HepG2 (cell line): Measurements from ENCODE around the gene KDM6B. TPM values are rescaled to one million over a fixed set of nuclear protein-coding genes. Genes with fewer than 3 reads are reported as not detected.

Source experiments
- AHR ChIP-seq: IDR thresholded peaks from 2 replicates; pipeline ENCODE4 v1.6.1; 2018; ENCODE audit warnings: missing genetic modification reagents, missing compliant biosample characterization
- ATF4 ChIP-seq, 2 experiments: fragments of 450-650 bp in 1 of 2; sonication (generic) in 1 of 2; formaldehyde crosslinking; IDR thresholded peaks; 2 replicates each; pipeline versions ENCODE4 v1.5.0 to v1.8.0; 2020 to 2022; ENCODE audit warnings: mild to moderate bottlenecking in 1 of 2, missing genetic modification reagents in 1 of 2
- DNMT3B ChIP-seq: conservative IDR thresholded peaks from 2 replicates; pipeline ENCODE4 v1.6.1; 2016; ENCODE audit warnings: missing biosample characterization, control low read depth
- HNF1A ChIP-seq, 2 experiments: sonication (generic) in 1 of 2; formaldehyde crosslinking in 1 of 2; IDR thresholded peaks; 2 replicates each; pipeline versions ENCODE4 v1.4.0 to v1.6.1; 2016 to 2020; ENCODE audit warnings: borderline replicate concordance in 1 of 2, low read depth in 1 of 2, mild to moderate bottlenecking in 1 of 2, missing genetic modification reagents in 1 of 2
- ISX ChIP-seq: sonication (generic); formaldehyde crosslinking; conservative IDR thresholded peaks from 2 replicates; pipeline ENCODE4 v1.5.0; 2020; ENCODE audit warnings: missing genetic modification reagents
- PAXIP1 ChIP-seq: sonication (generic); formaldehyde crosslinking; conservative IDR thresholded peaks from 2 replicates; pipeline ENCODE4 v1.4.0; 2020; ENCODE audit warnings: mild to moderate bottlenecking, missing genetic modification reagents, moderate library complexity
- PBX3 ChIP-seq: sonication (generic); formaldehyde crosslinking; IDR thresholded peaks from 2 replicates; pipeline ENCODE4 v1.8.1; 2023; ENCODE audit warnings: missing genetic modification reagents, inconsistent platforms, borderline replicate concordance
- THRA ChIP-seq: sonication (generic); formaldehyde crosslinking; IDR thresholded peaks from 2 replicates; pipeline ENCODE4 v1.4.0; 2020; ENCODE audit warnings: missing genetic modification reagents, borderline replicate concordance
- TRIM24 ChIP-seq: sonication (generic); formaldehyde crosslinking; IDR thresholded peaks from 2 replicates; pipeline ENCODE4 v1.8.0; 2022; ENCODE audit warnings: mild to moderate bottlenecking, missing genetic modification reagents
- U2AF1 ChIP-seq: fragments of 200-400 bp; formaldehyde crosslinking; optimal IDR thresholded peaks from 2 replicates; pipeline ENCODE3; 2017; ENCODE audit warnings: mild to moderate bottlenecking, low read depth, low read length
- ZC3H4 ChIP-seq: sonication (generic); formaldehyde crosslinking; IDR thresholded peaks from 2 replicates; pipeline ENCODE4 v1.4.0; 2020; ENCODE audit warnings: missing genetic modification reagents, borderline replicate concordance
- ZFP91 ChIP-seq: sonication (generic); formaldehyde crosslinking; IDR thresholded peaks from 2 replicates; pipeline ENCODE4 v1.9.0; 2022; ENCODE audit warnings: missing genetic modification reagents, mild to moderate bottlenecking, borderline replicate concordance
- ZNF20 ChIP-seq: sonication (generic); formaldehyde crosslinking; IDR thresholded peaks from 2 replicates; pipeline ENCODE4 v1.4.0; 2020; ENCODE audit warnings: mild to moderate bottlenecking, moderate library complexity, missing genetic modification reagents
- ZNF253 ChIP-seq: sonication (generic); formaldehyde crosslinking; IDR thresholded peaks from 2 replicates; pipeline ENCODE4 v1.8.0; 2022; ENCODE audit warnings: mild to moderate bottlenecking, missing genetic modification reagents, borderline replicate concordance
- ZNF44 ChIP-seq: sonication (generic); formaldehyde crosslinking; IDR thresholded peaks from 2 replicates; pipeline ENCODE4 v1.5.1; 2020; ENCODE audit warnings: mild to moderate bottlenecking, missing genetic modification reagents
- polyA plus RNA-seq, 8 experiments: library from polyadenylated mRNA; depleted of rRNA in 3 of 8; stranded (reverse) in 7 of 8; unstranded in 1 of 8; fragments of >200 nt; fragmentation: Illumina TruSeq in 4 of 8; extraction: Trizol in 4 of 8; gene quantifications; 2 replicates each; pipeline versions ENCODE4 v1.2.1 to v1.2.3, GENCODE V29; 2011 to 2016; ENCODE audit warnings: low read depth in 4 of 8, missing spikeins in 1 of 8, mixed read lengths in 1 of 8; ENCODE audit not compliant: insufficient read depth in 1 of 8
- total RNA-seq, 5 experiments: library from RNA; depleted of rRNA; stranded (reverse); fragments of >200 nt; fragmentation: Illumina TruSeq; extraction: Trizol; gene quantifications; 2 replicates each; pipeline ENCODE4 v1.2.3, GENCODE V29; 2016; ENCODE audit warnings: low read depth in 1 of 5

Gene KDM6B
- total and polyA plus RNA-seq, 2 of the 13 experiments (the other 11 are each of a cell fraction or from before 2014, with no cell fraction given), result 1.3 to 2.1 TPM

GRCh38 chr17:7841915-7842379, 7.9 kb downstream of the KDM6B start (continued):
- TF ChIP-seq THRA (CRISPR knock-in tag) (no peak; the same call in 1 of the 2 replicates), HNF1A (IDR thresholded peaks at IDR 0.05; ENCODE audit: low read depth) (no peak), HNF1A (CRISPR knock-in tag; IDR thresholded peaks at IDR 0.05; ENCODE audit: borderline replicate concordance) (peak; percentile 24; the same call in 1 of the 2 replicates), PAXIP1 (CRISPR knock-in tag) (peak; percentile 70), TRIM24 (CRISPR knock-in tag) (no peak), ISX (no peak), ATF4 (CRISPR knock-in tag; IDR thresholded peaks at IDR 0.05) (0 out of 4 replicates have a peak, but pooled peaks of 1 of the 2 experiments have one; percentile 41), DNMT3B (no peak), ZNF20 (CRISPR knock-in tag) (no peak), AHR (CRISPR knock-in tag) (no peak), ZNF253 (no peak), ZFP91 (peak; percentile 82), ZNF44 (CRISPR knock-in tag) (no peak), PBX3 (CRISPR knock-in tag) (no peak), U2AF1 (no peak), ZC3H4 (CRISPR knock-in tag) (0 out of 2 replicates have a peak, but pooled peaks have one; percentile 32)
